Loucy (cell line): Measurements from ENCODE around the gene LCE1C.

Experiments used
- EZH2phosphoT487 ChIP-seq: fragments of 200-600 bp; IDR thresholded peaks from 2 replicates; pipeline ENCODE4 v1.6.1; 2018; ENCODE audit warnings: antibody characterized with exemption, mild to moderate bottlenecking, moderate library complexity, borderline replicate concordance
- TF ChIP-seq, protein P1 (sequence below): fragments of 200-600 bp; sonication (generic); conservative IDR thresholded peaks from 2 replicates; pipeline ENCODE4 v1.5.1; 2014; ENCODE audit warnings: mild to moderate bottlenecking, antibody characterized with exemption, low read length

DNA sequence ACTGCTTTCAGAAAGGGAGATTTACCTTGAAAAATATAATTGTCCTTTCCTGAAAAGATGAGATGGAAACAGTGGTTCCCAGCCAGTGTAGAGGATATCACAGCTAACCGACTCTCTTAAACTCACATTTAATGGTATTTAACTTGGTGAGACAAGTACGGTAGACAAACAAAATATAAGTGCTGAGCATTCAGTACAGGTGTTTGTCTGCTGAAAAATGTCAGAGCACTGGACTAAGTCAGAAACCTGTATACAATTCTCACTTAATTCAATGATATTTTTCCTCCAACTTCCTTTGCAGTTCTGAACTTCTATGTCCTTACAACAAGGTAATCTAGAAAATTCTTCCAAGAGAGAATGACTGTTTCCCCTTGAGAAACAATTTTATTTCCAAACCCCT, 5.2 kb upstream of the LCE1C start, which contains the start of gene LCE1B:
- TF ChIP-seq, protein P1, sequence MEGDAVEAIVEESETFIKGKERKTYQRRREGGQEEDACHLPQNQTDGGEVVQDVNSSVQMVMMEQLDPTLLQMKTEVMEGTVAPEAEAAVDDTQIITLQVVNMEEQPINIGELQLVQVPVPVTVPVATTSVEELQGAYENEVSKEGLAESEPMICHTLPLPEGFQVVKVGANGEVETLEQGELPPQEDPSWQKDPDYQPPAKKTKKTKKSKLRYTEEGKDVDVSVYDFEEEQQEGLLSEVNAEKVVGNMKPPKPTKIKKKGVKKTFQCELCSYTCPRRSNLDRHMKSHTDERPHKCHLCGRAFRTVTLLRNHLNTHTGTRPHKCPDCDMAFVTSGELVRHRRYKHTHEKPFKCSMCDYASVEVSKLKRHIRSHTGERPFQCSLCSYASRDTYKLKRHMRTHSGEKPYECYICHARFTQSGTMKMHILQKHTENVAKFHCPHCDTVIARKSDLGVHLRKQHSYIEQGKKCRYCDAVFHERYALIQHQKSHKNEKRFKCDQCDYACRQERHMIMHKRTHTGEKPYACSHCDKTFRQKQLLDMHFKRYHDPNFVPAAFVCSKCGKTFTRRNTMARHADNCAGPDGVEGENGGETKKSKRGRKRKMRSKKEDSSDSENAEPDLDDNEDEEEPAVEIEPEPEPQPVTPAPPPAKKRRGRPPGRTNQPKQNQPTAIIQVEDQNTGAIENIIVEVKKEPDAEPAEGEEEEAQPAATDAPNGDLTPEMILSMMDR, result no peak
- TF ChIP-seq EZH2phosphoT487, result no peak
